UCSD-AML1 (cell line): ENCODE results near the gene CEP76.

Experiments
- DNase-seq: peaks from one replicate; lab custom pipeline; 2025; ENCODE audit not compliant: unreplicated experiment; lab: John Stamatoyannopoulos, UW

The CEP76 gene, protein sequence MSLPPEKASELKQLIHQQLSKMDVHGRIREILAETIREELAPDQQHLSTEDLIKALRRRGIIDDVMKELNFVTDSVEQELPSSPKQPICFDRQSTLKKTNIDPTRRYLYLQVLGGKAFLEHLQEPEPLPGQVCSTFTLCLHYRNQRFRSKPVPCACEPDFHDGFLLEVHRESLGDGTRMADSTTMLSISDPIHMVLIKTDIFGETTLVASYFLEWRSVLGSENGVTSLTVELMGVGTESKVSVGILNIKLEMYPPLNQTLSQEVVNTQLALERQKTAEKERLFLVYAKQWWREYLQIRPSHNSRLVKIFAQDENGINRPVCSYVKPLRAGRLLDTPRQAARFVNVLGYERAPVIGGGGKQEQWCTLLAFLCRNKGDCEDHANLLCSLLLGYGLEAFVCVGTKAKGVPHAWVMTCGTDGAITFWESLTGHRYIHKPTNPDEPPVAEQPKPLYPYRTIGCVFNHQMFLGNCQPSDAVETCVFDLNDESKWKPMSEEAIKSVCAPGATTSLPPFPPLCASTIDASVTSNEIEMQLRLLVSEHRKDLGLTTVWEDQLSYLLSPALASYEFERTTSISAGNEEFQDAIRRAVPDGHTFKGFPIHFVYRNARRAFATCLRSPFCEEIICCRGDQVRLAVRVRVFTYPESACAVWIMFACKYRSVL

DNA sequence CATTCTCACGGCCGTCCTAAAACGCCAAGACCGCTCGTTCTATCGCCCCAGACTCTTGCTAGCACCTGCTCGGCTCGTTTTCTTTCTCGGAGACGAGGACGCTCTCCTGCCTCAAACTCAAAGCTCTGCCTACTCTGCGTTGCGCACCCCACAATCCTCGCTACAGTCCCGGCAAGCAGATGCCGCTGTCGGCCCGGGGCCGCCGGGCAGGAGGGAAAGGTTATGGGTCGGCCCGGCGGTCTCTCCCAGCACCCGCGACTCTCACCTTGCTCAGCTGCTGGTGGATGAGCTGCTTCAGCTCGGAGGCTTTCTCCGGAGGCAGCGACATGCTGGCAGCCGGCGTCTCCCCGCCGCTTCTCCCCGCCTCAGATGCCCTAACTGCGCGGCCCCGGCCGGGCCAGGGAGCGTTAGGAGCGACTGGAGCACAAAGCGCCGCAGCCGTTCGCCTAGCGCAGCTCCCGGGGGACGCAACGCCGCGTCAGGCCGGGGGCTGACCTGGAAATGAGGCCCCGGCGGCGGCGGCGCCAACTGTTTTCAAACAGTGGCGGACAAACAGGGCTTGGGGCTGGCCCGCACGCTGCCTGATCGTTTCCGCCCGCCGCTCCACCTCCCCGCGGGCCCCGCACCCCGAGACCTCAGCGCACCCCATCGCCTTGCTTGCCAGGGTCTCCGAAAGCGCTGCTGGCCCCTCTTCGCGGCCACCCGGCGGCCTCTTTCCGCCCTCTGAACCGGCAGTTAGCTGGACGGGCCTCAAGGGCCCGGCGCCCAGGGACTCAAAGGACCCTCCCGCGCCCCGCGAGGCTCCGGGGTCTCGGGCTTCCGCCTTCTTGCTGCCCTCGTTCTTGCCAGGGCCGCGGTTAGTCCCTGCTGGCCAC, at the start of gene CEP76, which contains the start of gene PSMG2:
CEP76 (minus strand) TSS at position 503 of the 875 bp plus-strand sequence; CDS start at position 328, 175 bp downstream.
PSMG2 (plus strand) TSS at position 822 of the 875 bp plus-strand sequence. CDS start 66 bp downstream, outside the sequence.
- peak; percentile 91 for DNase-seq

DNA sequence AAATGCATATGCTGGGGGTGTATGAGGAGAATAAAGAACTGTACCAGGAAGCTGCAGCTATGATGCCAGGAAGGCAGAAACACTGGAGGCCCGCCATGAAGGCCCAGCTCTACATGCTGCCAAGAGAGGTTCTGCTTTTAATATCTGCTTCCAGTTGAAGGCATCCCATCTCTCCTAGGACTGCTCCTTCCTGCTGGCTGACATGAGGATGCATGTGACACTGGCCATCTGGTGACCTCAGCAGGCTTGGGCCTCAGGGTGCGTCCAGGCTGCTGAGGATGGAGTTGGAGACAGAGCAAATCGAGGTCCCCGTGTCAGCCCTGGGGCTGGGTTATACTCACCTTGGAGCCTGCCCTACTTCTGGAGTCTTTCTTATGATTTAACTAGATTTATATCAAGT, 49.4 kb upstream of the CEP76 start:
- DNase-seq = no peak

DNA sequence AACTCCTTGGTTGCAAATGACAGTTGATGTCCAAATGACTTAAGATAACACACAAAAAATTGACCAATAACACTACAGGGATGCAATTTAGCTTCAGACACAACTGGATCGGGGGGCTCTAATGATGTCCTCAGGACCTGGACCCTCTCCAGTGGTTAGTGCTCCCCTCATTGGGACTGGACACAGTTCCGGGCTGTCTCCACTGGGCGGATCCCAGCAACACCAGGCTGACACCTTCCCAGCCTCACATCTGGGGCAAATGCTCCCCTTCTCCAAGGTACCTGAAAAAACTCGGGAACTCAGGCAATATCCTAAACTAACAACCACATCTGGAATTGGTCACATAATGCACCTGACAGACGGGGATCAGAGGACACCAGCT, 49.0 kb upstream of the CEP76 start:
- no peak for DNase-seq

DNA sequence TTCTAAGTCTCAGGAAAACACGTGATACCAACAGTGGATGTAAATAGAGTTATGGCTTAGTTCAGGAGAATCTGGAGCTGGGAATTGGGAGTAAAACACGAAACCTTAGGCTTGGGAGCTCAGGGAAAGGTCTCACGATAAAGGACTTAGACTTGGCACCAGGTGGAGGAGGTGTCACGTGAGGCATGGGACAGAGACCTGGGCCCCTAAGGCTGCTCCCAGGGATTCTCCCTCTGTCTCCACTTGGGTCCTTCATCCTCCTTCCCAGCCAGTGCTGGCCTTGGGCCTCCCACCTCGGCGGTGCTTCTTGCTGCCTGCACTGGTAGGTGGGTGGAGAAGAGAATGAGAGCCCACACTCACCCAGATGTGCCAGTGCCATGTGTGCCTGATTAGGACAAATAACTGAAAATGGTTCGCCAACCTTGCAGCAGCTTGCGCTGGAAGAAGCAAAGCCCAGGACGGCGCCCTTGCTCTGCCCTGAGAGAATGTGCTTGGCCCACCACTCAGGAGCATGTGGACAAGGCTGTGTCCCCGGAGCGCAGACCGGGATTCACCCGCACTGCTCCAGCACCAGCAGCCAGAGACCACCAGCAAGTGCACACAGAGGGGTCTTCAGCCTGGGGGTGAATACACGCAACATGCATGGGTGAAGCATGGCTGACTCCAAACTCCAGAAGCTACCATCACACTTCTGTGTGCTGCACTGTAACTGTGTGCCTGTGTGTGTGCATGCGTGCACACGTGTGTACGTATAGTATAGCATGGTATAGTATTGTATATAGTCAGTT, 48.4 kb upstream of the CEP76 start:
- no peak for DNase-seq

DNA sequence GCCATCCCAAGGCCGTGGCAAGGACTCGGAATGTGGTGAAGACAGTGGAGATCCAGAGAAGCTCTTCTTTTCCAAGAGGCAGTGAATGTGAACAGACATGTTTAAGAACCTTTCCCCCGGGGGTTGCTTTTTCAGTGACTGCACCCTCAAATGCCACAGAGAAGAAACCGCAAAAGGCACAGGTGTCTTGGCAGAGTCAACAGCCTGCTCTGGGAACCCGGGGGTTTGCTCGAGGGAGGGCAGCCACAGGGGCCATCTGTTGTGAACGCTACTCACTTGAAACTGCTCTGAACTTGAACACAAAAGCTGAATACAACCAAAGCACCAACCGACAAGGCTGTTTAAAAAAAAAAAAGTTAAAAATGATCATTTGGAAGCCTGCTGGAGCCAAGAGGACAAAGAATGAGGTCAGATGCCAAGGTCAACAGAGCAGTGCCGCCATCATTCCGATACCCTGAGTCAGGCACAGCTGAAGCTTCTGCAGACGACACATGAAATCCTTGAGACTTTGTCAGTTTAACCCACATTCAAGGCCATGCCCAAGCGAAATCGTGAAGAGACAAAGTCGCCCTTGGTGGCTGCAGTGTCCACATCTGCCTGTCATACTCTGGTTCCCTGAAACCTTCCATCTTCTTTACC, 47.7 kb upstream of the CEP76 start:
- no peak for DNase-seq

DNA sequence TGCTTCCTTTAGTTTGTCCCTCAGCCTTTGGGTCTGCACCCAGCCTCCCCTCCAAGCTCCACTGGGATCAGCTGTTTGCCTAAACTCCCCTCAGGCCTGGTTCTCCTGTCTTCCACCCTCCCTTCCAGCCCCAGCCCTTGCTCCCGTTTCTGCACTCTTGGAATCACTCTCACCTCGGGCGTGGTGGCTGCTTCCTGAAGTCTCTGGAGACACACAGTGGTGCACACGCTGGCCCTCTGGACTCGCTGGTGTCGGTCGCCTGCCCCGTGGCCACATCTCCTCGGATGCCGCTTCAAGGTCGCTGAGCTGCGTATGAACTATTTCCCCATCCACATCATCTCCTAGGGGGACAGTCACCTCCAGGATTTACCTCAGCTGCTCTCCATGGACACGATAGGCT, 46.6 kb upstream of the CEP76 start:
- DNase-seq = no peak

DNA sequence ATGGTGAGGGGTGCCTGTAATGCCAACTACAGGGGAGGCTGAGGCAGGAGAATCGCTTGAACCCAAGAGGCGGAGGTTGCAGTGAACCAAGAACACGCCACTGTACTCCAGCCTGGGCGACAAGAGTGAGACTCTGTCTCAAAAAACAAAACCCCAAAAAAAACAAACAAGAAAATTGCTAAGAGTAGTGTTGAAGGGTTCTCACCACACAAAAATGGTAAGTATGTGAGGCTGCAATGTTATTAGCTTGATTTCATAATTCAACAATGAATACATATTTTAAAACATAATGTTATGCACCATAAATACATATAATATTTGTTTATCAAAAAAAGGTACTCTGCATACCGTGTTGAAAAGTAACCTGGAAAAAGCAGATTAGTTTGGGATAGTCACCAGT, 46.1 kb upstream of the CEP76 start:
- DNase-seq = no peak

DNA sequence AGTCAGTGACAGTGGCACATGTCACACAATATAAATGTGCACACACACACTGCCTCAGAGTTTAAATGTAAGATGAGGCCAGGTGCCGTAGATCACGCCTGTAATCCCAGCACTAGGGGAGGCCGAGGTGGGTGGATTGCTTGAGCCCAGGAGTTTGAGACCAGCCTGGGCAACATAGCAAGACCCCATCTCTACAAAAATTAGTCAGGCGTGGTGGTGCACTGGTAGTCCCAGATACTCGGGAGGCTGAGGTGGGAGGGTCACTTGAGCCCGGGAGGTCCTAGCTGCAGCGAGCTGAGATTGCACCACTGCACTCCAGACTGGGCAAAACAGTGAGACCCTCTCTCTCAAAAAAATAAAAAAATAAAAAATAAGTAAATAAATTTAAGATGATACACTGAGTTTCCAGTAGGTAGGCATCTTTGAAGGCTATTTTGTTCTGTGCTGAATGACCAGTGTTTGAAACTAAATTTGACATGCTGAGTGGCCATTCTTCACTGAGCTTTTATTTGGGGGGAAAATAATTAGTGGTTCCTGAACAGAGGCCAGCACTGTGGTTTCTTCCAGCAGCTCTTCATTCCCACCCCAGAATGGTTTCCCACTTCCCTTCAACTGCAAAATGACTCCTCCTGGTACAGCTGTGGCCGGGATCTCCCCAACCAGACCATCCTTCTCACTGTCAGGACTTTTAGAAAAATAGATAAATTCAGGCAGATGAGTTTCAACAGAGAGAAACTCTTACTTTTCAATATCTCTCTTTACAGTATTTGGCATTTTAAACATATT, 45.2 kb upstream of the CEP76 start:
- DNase-seq = no peak

DNA sequence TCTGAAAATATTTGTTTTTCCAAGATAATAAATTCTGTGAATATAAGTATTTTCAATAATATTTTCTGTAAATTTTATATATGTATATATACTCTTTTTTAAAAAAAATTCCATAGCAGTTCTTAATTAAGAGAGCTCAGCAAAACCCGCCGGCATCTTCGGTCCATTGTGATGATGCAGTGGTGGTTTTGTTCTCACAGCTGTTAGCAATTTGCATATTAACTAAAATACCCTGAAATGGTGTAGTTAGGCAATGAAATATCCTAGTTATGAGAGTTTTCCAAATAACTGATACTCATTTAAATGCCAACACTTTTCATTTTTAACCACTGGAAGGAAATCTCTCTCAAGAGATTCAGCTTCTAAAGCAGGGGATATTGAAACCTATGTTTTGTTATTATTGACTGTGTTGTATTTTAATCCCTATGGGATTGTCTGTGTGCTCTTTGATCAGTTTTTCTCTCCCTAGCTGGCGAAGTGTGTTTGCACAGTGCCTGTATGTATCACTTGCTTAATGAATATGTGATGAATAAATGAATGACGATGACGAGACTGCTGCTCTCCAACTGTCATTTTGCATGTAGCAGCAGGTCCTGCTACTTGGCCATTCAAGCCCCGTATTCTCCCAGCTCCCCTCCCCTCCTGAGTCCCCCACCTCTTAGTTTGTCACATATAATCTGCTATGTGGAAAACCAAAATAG, 42.7 kb upstream of the CEP76 start:
- no peak for DNase-seq

DNA sequence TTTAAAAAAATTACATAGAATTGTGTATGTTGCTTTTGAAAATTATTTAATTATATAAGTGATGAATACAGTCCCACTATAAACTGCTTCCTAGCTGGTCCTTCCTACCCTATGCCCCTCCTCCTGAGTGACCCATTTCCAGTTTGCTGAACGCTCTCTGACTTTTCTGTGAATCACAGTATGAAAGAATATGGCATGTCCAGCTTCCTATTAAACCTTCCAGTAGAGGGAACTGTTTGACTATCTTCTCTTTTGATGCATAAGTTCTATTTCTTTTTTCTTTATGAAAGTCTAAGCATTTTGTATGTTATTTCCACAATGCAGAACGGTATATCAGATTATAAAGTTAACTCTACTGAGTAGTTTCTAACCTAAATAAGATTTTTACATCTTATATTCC, 41.6 kb upstream of the CEP76 start:
- DNase-seq = no peak

DNA sequence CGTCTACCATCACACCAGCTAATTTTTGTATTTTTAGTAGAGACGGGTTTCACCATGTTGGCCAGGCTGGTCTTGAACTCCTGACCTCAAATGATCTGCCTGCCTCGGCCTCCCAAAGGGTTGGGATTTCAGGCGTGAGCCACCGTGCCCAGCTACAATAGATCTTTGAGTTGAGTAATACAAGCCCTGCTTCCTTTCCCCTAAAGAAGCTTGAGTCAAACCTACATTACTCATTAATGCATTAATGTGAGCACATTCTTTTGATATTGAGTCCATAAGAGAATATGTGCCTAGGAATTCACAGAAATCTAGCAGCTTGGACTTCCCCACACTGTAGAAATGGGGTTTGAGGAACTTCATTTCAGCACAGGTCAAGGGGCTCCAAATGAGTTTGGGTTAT, 39.9 kb upstream of the CEP76 start:
- DNase-seq = no peak

DNA sequence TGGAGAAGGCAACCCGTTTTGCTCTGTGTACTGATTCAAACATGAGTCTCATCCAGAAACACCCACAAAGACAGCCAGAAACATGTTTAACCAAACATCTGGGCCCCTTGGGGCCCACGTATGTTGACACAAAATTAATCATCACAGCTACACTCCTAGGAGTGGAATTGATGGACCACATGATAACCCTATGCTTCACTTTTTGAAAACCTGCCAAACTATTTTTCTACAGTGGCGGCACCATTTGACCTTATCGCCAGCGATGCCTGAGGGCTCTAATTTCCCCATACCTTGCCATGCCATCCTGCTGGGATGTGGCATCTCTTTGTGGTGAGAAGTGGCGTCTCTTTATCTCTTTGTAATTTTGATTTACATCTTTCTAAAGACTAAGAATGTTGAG, 38.8 kb upstream of the CEP76 start:
- no peak for DNase-seq

DNA sequence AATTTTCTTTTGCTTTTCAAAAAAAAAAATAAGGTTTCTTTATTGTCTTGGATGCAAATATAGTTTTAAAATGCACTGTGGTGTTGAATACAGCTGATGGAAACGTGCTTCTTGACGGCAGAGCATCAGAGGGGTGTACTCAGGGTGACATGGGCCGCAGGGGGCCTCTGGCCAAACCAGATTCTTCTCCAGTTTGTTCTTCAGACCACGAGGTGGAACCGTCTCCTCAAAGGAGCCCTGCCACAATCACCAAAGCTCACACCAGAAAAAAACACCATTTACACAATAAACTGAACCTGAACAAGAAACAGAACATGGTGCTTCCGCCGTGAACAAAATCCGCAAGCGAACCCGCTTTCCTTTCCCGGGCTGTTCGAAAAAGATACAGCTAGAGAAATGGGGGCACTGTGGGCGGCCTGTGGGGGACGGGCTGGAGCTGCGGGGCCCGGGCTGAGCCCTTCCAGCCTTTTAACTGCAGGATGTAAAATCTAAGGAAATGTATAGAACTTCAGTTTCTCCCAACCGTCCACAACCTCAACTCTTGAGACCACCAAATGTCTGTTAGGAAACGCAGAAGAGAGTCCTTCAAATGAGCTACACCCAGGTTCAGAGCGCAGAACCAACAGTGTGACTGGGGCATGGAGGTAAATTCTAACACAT, 34.9 kb upstream of the CEP76 start:
- DNase-seq = no peak

DNA sequence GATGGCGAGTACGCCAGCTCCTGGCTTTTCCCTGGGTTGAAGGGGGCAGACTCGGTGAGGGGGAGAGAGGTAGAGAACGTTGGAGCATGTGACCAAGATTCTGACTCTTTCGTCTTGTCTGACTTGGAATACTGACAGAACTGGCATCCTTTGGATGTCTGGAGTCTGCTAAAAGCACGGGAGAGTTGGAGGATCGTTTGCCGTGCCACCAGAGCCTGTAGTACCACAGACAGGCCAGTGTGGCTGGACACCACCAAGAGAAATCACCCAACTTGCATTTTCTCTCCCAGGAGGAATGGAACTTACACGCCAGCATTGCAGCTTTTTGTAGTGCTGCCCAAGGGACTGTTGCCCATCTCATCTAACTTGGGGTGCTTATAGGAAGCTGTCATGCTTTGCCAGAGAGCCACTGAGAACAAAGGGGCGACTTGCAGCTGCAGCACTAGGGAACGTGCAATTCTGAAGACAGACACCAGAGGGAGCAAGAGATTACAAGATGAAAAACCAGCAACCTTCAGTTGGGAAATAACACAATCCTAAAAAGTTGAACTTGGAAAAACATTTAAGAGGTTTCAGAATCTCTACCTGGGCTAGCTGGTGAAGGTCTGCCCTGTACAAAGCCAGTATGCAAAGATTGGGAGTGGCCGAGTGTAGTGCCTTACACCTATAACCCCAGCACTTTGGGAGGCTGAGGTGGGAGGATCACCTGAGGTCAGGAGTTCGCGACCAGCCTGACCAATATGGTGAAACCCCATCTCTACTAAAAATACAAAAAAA, 24.4 kb upstream of the CEP76 start:
- DNase-seq = peak; percentile 24

DNA sequence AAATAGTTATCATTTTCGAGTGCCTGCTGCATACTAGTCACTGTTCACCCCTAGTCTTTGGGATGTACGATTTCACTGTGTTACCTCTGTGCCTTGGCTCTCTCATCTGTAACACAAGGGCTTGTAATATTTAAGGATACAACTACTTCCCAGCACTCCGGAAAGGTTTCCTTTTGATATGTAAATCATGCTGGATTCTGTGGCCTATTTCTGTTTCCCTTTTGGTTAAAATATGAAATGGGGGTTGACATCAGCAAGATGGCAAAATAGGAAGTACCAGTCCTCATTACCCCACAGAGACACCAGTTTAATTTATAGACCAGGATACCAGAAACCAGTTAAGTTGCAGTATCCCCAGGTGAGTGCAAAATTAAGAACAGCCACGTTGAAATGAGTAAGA, 23.8 kb upstream of the CEP76 start:
- no peak for DNase-seq

DNA sequence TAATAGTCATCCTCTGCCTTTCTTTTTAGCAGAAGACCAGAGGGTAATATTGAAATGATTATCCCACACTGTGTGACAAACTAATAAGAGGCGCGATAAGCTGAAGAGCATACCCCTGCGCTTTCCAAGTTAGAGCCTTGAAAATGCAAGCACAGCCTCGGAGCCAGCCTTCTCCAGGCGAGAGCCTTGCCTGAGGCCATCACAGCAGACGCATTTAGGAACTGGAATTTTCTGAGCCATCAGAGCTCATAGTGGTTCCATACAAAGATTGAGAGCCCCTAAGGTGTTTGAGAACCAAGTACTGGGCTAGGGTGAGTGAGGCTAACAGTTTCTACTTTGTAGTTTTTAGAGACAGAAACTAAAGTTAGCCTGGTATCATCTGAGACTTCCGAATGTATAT, 20.2 kb upstream of the CEP76 start:
- DNase-seq = no peak

DNA sequence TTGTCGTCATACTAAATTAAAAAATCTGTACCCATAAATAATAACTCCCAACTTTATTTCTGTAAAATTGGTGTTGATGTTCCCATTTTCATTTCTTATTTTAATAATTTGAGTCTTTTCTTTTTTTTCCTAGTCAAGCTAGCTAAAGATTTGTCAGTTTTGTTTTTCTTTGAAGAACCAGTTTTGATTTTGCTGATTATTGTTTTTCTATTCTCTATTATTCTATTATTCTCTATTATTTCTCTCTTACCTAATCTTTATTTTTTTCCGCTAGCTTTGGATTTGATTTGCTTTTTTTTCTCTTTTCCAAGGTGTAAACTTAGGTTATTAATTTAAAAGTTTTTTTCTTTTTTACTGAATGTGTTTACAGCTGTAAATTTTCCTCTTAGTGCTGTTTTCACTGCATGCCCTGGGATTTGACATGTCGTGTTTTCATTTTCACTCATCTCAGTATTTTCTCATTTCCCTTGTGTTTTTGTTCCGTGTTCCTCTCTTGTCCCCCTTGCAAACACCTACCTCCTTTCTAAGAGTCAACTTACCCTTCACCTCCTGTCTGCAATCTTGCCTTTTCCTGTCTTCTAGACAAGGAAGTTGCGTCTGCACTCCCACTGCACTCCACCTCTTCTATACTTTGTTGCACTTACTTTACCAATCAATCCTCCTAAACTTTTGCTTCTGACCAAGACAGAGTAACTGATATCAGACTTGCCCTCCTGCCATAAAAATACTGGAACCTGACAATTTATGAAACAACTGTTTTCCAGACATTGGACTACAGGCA, 19.2 kb upstream of the CEP76 start:
- no peak for DNase-seq
